ENCODE data around the gene MAB21L4. TPM values are rescaled to one million over a fixed set of nuclear protein-coding genes. Genes with fewer than 3 reads are reported as not detected.

Gene MAB21L4
- total and polyA plus RNA-seq, 2 of the 8 experiments (the other 6 are each of a cell fraction or from before 2014, with no cell fraction given), result 0.11 TPM; not detected in 1

DNA sequence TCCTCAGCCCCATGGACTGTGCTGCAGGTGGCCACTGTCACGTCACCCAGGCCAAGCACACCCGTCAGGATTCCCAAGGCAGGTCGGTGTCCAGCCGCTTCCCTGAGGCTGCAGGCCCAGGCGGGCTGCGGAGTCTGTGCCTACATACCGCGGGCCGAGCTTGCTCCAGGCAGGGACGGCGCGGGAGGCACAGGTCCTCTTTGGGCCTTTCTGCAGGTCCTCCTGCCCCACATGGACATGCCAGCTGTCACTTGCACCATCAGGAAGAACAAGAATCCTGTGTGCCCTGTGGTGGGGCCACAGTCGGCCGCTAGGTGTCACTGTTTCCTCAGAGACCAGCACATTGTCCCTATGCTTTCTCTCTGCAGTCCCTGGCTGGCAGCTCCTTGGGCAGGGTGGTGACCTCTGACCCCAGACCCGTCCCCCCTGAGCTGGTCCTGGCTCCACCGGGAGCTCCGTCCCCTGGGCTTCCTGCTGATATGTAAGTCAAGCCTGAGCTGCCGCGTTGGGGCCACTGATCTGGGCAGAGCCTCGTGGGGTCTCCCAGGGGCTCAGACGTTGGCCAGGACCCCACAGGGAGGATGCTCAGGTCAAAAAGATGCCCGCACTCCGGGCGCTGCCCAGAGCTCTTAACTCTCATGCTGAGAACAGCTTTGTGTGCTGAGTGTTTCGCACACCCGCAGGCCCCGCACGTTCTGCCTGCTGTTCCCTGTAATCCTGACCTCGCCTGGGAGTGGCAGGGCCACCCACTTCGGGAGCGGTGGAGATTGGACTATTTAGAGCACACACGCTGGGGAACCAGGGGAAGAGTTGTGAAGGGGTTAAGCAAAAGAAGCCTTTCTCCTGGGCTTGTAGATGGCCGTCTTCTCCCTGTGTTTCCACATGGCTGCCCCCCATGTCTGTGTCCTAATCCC lies 44.6 kb downstream of the MAB21L4 start (continued):
- TF ChIP-seq RFX5 (IDR thresholded peaks at IDR 0.05; ENCODE audit: borderline replicate concordance, low read depth, low read length) (no peak), TEAD4 (IDR thresholded peaks at IDR 0.05; ENCODE audit: low read depth, low read length) (peak; percentile 30; the same call in 1 of the 2 replicates), CREB1 (IDR thresholded peaks at IDR 0.05) (0 out of 2 replicates have a peak, but pooled peaks have one; percentile 23), POU5F1 (IDR thresholded peaks at IDR 0.05; ENCODE audit: low read depth, low read length) (no peak), RNF2 (IDR thresholded peaks at IDR 0.05; ENCODE audit: borderline replicate concordance, low read depth, low read length, missing control alignments, poor library complexity, severe bottlenecking) (no peak), BRCA1 (IDR thresholded peaks at IDR 0.05; ENCODE audit: low read depth, low read length) (no peak), RXRA (IDR thresholded peaks at IDR 0.05; ENCODE audit: insufficient read depth, low read depth, low read length) (no peak), RBBP5 (IDR thresholded peaks at IDR 0.05; ENCODE audit: borderline replicate concordance, low read depth, low read length) (no peak), TAF1 (IDR thresholded peaks at IDR 0.05; ENCODE audit: low read depth, low read length) (no peak), BCL11A (IDR thresholded peaks at IDR 0.05; ENCODE audit: low read depth in 2 of 2, low read length in 2 of 2) (no peak), CBX8 (IDR thresholded peaks at IDR 0.05; ENCODE audit: borderline replicate concordance, low read depth, low read length) (no peak), POLR2A (IDR thresholded peaks at IDR 0.05; ENCODE audit: control extremely low read depth in 1 of 2, low read depth in 2 of 2, low read length in 2 of 2) (no peak), POLR2AphosphoS5 (IDR thresholded peaks at IDR 0.05; ENCODE audit: low read depth, low read length) (no peak), EP300 (IDR thresholded peaks at IDR 0.05; ENCODE audit: borderline replicate concordance in 1 of 2, low read depth in 2 of 2, low read length in 2 of 2) (no peak), SP2 (IDR thresholded peaks at IDR 0.05; ENCODE audit: low read length) (no peak), NRF1 (IDR thresholded peaks at IDR 0.05; ENCODE audit: low read depth, low read length) (no peak), EGR1 (IDR thresholded peaks at IDR 0.05; ENCODE audit: borderline replicate concordance, low read depth, low read length) (no peak), SUZ12 (IDR thresholded peaks at IDR 0.05; ENCODE audit: low read length) (no peak)
- TF ChIP-seq, protein P1, sequence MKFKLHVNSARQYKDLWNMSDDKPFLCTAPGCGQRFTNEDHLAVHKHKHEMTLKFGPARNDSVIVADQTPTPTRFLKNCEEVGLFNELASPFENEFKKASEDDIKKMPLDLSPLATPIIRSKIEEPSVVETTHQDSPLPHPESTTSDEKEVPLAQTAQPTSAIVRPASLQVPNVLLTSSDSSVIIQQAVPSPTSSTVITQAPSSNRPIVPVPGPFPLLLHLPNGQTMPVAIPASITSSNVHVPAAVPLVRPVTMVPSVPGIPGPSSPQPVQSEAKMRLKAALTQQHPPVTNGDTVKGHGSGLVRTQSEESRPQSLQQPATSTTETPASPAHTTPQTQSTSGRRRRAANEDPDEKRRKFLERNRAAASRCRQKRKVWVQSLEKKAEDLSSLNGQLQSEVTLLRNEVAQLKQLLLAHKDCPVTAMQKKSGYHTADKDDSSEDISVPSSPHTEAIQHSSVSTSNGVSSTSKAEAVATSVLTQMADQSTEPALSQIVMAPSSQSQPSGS (IDR thresholded peaks at IDR 0.05; ENCODE audit: low read length), result no peak

All from H1 (cell line).